AG09309 (cell line): Measurements from ENCODE around the gene RRP1B.

Source experiments
- DNase-seq: peaks from one replicate; pipeline ENCODE4 v3.0.0-alpha.2; 2010; ENCODE audit warnings: low read depth
- H3K4me3 ChIP-seq: 2 replicates; pipeline ENCODE4 v1.5.1; 2011; ENCODE audit warnings: mild to moderate bottlenecking, low read depth, low read length, moderate library complexity; ENCODE audit not compliant: control insufficient read depth
- TF ChIP-seq, protein P1 (sequence below): IDR thresholded peaks from 2 replicates; pipeline ENCODE4 v1.5.1; 2011; ENCODE audit warnings: mild to moderate bottlenecking, low read depth, low read length, inconsistent platforms; ENCODE audit not compliant: insufficient read depth, control insufficient read depth; ENCODE audit errors: missing control alignments

The RRP1B gene

DNA sequence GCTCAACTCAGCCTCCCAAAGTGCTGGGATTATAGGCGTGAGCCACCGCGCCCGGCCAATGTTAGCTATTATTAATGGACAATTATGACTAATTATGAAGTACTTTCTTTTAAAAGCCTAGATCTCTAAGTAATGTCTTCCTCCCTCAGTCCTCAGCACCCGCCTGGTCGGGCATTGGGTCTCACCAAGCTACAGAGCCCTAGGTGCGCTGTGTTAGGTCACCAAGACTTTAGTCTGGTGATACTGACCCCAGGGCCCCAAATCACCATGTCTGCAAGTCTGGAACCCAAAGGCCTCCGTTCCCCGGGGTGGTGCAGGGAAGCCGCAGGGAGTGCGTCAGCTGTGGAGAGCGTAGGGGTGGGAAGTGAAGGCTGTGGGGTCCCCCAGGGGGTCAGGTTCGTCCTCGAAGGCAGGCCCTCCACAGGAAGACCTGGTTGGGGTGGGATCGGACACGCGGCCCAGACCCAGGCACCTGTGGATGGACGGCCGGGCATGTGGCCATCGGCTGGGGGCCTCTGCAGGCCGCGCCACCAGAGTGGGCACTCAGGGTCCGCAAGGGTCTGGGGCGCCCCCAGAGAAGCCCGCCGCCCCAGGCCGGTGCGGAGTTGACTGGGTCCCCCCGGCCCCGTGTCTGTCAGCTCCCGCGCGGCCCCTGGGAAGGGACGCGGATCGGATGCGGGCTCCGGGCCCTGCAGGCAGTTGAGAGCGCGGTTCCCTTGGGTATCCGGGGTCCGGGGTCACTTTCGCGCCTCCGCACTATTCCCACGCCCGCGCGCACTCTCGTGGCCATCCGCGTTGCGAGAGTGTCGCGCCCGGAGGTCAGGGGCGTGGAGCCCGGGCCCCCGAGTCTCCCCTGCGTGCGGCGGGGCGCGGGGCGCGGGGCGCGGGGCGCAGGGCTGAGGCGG, 58.9 kb downstream of the RRP1B start:
- no peak for DNase-seq
- peak overlapping the region; percentile 88 for H3K4me3 ChIP-seq
- TF ChIP-seq, protein P1, sequence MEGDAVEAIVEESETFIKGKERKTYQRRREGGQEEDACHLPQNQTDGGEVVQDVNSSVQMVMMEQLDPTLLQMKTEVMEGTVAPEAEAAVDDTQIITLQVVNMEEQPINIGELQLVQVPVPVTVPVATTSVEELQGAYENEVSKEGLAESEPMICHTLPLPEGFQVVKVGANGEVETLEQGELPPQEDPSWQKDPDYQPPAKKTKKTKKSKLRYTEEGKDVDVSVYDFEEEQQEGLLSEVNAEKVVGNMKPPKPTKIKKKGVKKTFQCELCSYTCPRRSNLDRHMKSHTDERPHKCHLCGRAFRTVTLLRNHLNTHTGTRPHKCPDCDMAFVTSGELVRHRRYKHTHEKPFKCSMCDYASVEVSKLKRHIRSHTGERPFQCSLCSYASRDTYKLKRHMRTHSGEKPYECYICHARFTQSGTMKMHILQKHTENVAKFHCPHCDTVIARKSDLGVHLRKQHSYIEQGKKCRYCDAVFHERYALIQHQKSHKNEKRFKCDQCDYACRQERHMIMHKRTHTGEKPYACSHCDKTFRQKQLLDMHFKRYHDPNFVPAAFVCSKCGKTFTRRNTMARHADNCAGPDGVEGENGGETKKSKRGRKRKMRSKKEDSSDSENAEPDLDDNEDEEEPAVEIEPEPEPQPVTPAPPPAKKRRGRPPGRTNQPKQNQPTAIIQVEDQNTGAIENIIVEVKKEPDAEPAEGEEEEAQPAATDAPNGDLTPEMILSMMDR, result no peak

DNA sequence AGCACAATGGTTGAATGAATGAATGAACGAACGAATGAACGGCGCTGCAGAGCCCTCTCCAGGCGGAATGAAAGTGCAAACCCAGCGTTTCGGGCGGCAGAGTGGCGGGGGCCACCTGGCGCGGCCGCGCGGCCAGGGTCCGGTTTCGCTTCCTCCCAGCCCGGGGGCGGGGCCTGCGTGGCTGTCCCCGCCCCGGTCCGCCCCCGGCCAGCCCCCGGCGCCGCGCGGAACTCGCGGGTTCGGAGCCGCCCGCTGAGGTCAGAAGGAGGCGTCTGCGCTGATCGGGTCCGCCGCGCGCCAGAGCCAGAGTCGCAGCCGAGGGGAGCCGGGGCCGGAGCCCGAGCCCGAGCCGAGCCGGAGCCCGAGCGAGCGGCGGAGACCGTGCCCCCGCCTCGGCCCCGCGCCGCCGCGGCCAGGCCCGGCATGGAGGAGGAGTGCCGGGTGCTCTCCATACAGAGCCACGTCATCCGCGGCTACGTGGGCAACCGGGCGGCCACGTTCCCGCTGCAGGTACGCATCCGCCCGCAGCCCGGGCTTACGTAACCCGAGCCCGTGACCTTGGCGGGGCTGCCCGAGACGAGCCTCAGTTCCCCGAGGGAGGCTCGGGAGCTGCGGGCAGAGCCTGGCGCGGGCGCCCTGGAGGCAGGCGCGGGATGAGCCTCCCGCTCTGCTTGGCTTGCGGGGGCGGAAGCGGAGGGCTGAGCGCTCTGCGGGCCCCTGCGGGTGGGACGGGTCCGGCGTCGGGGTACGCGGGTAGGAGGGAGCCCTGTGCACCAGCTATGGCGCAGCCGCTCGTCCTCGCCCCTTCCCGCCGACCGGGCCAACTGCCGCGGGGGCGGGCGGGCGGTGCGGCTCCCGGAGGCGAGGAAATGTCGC, 59.8 kb downstream of the RRP1B start, which contains the start of gene PDXK:
TSS of gene PDXK (plus strand) at position 258 of the 876 bp plus-strand sequence. CDS start at position 424, 166 bp downstream.
- TF ChIP-seq, protein P1, result no peak
- DNase-seq, result no peak
- H3K4me3 ChIP-seq, result peak within 1 kb of the TSS; percentile 88

DNA sequence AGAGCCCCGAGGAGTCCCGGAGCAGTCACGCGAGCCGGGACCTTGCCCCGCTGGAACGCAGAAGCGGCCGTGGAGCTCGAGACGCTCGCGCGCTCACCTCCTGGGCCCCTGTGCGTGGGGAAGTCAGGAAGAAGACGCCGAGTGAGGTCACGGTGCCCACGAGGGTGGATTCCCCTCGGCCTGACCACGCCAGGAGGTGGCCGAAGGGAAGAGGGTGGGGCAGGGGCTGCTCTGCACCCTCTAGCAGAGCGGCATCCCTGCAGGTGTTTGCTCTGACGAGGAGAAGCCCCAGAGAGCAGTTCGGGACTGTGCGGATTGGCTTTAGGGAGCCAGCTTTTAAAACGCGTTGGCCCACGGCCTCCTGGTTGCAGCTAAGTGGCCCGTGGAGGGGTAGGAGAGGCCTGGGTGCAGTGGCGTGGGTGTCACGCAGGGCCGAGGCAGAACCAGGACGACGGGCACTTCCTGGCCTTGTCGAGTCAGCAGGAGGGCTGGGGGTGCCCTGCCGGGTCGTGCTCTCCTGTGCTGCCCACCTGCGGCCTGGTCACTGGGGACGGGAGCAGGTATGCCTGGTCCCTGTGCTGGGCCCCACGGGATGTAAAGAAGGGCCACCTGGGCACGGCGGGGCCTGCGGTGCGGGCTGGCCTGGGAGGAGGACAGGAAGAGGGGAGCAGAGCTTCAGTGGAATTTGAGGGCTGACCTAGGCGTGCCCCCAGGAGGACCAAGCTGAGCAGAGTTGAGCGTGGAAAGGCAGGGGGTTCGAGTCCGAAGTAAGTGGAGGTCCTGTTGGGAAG, 60.6 kb downstream of the RRP1B start:
- TF ChIP-seq, protein P1, result no peak
- peak overlapping the region; percentile 88 for H3K4me3 ChIP-seq
- DNase-seq, result no peak

DNA sequence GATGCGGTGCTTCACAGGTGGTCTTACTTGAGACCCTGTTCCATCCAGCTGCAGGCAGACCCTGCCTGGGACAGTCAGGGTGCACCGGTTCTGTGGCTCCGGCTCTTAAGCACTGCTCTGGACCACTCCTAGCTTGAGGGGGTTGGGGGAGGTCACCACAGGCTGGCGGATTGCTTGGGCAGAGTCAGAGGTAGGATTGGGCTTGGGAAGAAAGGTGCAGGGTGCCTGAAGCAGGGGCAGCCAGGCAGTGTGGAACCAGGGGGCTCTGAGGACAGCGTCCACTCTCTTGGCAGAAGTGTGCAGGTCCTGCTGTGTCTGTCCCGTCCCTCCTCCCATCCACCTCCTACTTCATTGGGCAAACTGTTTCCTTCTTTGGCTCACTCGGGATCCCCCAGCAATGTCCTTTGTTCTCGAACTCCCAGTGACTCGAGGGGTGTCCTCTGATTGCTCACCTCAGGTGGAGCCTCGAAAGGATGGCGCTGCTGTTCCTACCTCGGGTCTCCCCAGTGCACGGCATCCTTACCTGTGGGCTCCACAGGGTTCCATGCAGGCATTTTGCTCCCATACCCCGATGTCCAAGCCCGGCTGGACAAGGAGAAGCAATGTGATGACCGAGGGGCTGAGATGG, 61.3 kb downstream of the RRP1B start:
- H3K4me3 ChIP-seq, result peak overlapping the region; percentile 88
- TF ChIP-seq, protein P1, result no peak

DNA sequence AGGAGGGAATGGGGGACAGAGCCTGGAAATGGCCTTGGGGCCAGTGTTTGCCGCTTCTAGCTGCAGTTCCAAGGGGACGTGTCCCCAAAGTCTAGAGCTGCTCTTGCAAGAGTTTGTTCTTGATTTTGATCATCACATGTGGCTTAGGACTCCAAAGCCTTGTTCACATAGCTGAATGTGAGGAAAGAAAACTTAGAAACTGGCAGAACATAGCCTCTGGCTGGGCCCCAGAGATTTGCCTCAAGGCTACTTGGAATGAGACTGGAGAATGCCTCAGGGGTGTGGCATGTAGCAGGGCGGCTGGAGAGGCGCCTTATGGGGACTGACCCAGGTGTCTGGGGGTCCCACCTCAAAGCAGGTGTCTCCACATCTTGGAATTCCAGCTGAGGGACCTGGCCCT, 61.8 kb downstream of the RRP1B start:
- DNase-seq, result no peak
- TF ChIP-seq, protein P1, result no peak
- H3K4me3 ChIP-seq, result peak overlapping the region; percentile 88

More for the DNA sequence above, 61.3 kb downstream of the RRP1B start:
- DNase-seq, result no peak
